Skin of body (tissue), 2 donors: ENCODE data around the gene ARIH2. TPM values are rescaled to one million over a fixed set of nuclear protein-coding genes. Genes with fewer than 3 reads are reported as not detected.

Experiments
- DNase-seq: peaks from one replicate; lab custom pipeline; 2025; lab: John Stamatoyannopoulos, UW
- total RNA-seq: library from RNA; depleted of rRNA; stranded (reverse); fragments of >200 nt; gene quantifications from one replicate; pipeline ENCODE4 v1.2.3, GENCODE V29; 2014

The ARIH2 gene
- total RNA-seq, 1 donor from 2014 or later, result 63.3 TPM

GRCh38 chr3:49018707-49019006 is 100.0 kb downstream of the ARIH2 start:
- DNase-seq, result no peak

- DNase-seq, result no peak
These were observed 101.3 kb downstream of the ARIH2 start for GRCh38 chr3:49019941-49020329.

GRCh38 chr3:49020330-49021212 is 101.9 kb downstream of the ARIH2 start:
- DNase-seq, result no peak

GRCh38 chr3:49021213-49021812 is 102.7 kb downstream of the ARIH2 start:
- DNase-seq, result peak; percentile 95

GRCh38 chr3:49021813-49022687 is 103.4 kb downstream of the ARIH2 start, which contains the start of gene NDUFAF3:
NDUFAF3 (plus strand) TSS chr3:49022121; CDS start chr3:49022145, 24 bp downstream.
- peak; percentile 79 for DNase-seq

- DNase-seq, result no peak
These were observed 104.1 kb downstream of the ARIH2 start for GRCh38 chr3:49022688-49023171.

GRCh38 chr3:49023775-49024174 is 105.1 kb downstream of the ARIH2 start:
- DNase-seq, result no peak

- DNase-seq, result no peak
These were observed 105.8 kb downstream of the ARIH2 start for GRCh38 chr3:49024449-49024848.

GRCh38 chr3:49025005-49025792 is 106.6 kb downstream of the ARIH2 start:
- no peak for DNase-seq

- DNase-seq, result no peak
These were observed 107.3 kb downstream of the ARIH2 start for GRCh38 chr3:49025793-49026520.

GRCh38 chr3:49026536-49026935 is 107.9 kb downstream of the ARIH2 start:
- no peak for DNase-seq

GRCh38 chr3:49027634-49028033 is 109.0 kb downstream of the ARIH2 start:
- no peak for DNase-seq

- DNase-seq, result no peak
These were observed 109.6 kb downstream of the ARIH2 start for GRCh38 chr3:49028298-49028672.

GRCh38 chr3:49028673-49029562 is 110.3 kb downstream of the ARIH2 start, which contains the start of gene IMPDH2:
IMPDH2 (minus strand) TSS chr3:49029398; CDS start chr3:49029350, 48 bp downstream.
- peak; percentile 90 for DNase-seq

GRCh38 chr3:49029563-49029884 is 110.9 kb downstream of the ARIH2 start:
- no peak for DNase-seq

GRCh38 chr3:49030321-49030720 is 111.7 kb downstream of the ARIH2 start:
- DNase-seq, result no peak

- DNase-seq, result no peak
These were observed 114.1 kb downstream of the ARIH2 start for GRCh38 chr3:49032646-49033304.

GRCh38 chr3:49034650-49035049 is 116.0 kb downstream of the ARIH2 start:
- DNase-seq, result no peak

GRCh38 chr3:49035281-49035680 is 116.6 kb downstream of the ARIH2 start:
- DNase-seq, result no peak
